Right ventricle myocardium superior (tissue), 1 donor: ENCODE data around the gene ITPR1. TPM values are rescaled to one million over a fixed set of nuclear protein-coding genes. Genes with fewer than 3 reads are reported as not detected.

ENCODE experiments used
- ATAC-seq: fragments of 200-7000 bp; cut with Tn5 transposase; one replicate; pipeline ENCODE4 v1.9.1; 2020; ENCODE audit warnings: mild to moderate bottlenecking; ENCODE audit not compliant: poor library complexity
- DNase-seq: peaks from one replicate; pipeline ENCODE4 v3.0.0-alpha.2; 2020
- intact Hi-C: fragments of 100-400 bp; cut with DNase I; formaldehyde crosslinking; loops from one replicate; pipeline ENCODE4 v1.11.2; 2022
- total RNA-seq: library from RNA; stranded (reverse); fragmentation: NEBNext Ultra II Directional; extraction: Animal tissue kit (Norgen Biotek cat#: 25700); gene quantifications from one replicate; pipeline ENCODE4 v1.2.1, GENCODE V29; 2021
- donor health status: DM: no; HTN: yes; CAD: no; lungs with severe emphysema.

Gene ITPR1
- total RNA-seq, 1 donor from 2014 or later = 17.1 TPM

DNA sequence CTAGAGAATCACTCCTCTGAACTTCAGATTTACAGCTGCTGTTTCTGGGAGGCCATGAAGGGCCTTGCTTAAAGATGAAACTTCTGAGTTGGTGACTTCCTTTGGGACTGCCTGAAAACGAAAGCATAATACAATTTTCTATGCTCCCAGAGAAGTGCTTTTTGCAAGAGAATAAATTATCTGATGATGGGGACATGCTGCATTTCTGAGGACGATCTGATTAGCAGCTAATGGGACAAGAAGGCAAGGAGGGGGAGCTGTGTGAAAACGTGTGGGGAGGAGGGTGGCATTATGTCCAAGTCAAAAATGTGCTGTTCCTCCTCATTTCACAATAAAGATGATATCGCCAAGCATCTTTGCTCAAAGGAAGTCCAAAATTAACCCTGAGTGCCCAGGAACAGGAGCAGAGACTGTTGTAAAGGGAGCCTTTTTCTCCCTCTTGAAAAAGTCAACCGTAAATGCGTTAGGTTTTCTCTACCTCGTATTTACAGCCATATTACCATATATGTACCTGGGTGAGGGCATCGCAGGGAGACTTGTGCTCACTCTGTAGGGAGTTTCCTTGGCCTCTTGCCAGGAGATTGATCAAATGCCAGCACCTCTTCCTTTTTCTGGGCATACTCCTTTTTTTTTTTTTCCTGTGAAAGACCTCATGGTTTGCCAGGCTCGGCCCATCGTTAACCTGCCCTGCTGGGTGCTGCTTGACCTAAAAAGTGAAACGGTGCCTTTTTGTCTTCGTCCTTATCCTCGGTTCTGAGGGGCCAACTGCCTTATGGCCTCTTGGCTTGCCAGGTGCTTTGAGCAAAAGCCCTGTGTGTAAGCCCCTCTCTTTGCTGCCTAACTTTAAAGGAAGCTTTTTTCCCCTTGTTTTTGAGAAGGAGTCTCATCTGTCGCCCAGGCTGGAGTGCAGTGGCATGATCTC lies 11.5 kb downstream of the ITPR1 start:
- intact Hi-C loops = no loop called here

DNA sequence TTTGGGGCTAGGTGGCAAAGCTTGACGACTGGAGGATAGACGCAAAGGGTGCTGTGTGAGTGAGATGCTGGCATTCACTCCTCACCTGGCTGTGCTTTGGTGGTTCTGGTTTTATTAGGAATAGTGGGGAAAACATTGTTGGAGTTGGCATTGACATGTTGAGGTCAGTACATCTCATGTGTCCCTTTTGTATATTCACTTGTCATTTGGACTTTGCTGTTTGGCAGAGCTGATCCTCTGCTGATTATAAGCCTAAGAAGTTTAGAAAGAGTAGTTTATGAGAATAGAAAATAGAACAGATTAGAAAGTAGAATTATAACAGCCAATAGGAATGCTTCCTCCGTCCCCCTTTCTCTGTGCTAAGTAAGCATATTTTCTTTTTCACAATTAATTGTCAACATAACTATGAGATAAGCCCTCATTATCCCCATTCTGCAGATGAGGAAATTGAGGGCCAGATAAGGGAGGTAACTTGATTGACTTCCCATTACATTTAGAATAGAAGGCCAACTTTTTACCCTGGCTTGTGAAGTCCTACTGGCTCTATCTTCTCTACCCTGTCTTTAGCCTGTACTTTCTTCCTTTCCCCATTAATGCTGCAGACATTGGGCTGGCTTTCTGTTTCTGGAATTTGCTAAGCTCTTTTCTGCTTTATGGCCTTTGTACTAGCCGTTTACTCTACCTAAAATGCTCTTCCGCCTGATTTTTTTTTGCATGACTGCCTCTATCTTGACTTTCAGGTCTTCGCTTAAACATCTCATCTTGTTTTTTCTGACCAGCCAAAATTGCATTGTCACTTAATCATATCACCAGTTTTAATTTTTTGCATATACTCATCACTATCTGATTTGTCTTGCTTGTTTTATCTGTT lies 12.8 kb downstream of the ITPR1 start:
- DNase-seq (no peak), ATAC-seq (no peak)

More for the DNA sequence above, 11.5 kb downstream of the ITPR1 start:
- DNase-seq (no peak), ATAC-seq (peak; percentile 51)

DNA sequence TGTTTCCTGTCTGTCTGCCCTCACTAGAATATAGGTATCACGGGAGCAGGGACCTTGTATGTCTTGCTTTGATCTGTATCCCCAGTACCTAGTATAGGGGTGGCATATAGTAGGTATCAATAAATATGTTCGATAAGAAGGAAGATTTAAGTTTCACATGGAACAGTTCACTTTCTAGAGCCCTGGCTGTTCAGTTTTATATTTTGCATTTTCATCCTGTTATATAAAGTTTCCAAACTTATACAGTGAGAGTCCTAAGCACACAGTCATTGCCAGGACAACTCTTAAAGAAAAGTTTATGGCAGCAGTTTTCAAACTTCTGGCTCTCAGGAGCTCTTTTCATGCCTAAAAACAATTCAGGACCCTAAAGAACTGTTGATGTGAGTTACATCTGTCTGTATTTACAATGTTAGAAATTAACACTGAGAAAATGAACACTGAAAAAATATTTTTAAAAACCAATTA lies 13.4 kb downstream of the ITPR1 start:
- ATAC-seq (no peak), DNase-seq (no peak)
- intact Hi-C loops = no loop called here

More for the DNA sequence above, 12.8 kb downstream of the ITPR1 start:
- intact Hi-C loops = no loop called here

DNA sequence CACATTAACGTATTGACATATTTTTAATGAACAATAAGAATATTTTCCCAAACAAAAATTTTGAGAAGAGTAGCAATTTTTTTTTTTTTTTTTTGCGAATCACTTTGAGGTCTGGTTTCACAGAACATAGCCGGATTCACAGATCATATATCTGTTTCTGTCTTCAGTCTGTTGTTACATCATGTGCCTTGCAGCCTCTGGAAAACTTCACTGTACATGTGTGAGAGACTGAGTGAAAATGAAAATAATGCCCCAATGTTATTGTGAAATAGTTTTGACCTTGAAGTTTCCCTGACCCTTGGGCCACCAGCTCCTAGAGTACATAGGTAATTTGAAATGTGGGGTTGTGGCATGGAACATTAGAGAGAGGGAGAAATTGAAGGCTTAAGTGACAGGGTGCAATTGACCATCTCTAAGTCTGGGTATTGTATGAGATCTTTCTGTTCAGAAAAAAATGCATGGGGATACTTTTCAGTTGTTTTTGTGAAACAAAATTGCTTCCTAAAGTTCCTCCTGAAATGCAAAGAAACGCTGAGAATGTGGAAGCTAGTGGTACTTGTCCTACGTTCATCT lies 14.0 kb downstream of the ITPR1 start:
- ATAC-seq (no peak), DNase-seq (no peak)
- intact Hi-C loops = no loop called here

DNA sequence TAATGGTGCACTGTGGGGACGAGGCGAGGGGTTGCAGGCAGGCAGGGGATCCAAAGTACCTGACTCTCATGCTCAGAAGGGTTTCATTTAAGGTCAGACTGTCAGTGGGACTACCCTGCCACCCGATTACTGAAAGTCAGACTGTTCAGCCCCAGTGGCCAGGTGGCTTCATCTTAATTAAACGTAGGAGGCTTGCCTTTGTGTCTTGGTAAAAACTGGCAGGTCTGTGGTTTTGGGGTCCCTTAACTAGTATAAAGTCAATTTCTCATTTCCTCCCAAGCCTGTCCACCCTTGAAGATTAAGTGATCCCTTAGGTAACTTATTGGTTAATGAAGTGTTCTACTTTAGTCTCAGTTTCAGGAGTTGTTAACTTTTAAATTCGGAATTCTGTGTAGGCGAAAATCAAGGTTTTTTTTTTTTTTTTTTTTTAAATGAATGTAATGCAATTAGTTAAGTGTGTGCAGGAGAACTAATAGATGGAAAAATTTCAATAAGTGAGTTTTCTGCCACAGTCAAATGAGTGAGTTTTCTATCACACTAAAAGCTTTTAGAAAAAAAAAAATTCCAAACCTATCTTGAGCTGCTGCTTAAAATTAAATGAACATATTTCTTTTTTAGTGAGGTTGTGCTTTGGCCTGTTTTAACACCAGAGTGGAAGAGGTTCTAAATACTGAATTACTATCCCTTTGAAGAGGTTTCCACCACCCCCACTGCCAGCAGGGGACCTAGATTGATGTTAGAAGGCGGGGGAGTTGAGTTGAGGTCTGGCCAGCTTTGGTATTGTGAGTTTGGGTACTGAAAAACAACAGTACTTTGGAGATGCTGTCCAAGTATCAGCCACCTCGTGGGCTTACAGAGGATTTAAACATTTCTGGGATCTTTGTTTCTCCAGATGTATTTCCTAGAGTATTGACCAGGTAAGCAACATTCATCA lies 15.2 kb downstream of the ITPR1 start:
- intact Hi-C loops = no loop called here
- ATAC-seq (no peak), DNase-seq (no peak)

DNA sequence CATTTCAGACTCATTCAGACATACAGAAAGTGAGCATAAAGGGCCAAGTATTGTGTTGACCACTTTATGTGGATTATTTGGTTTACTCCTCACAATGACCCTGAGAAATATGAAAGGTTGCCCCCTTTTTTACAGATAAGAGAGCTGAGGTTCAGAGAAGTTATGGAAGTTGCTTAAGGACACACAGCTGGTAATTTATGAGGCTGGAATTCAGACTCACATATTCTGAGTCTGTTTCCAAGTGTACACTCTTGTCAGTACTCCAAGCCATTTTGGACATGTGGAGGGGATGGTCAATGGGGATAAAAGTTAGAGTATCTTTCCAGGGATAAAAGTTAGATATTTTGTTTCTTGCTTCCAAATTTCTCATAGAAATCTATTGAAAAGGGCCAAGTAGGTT lies 15.9 kb downstream of the ITPR1 start:
- no peak for DNase-seq
- no peak for ATAC-seq
- intact Hi-C loops = no loop called here

DNA sequence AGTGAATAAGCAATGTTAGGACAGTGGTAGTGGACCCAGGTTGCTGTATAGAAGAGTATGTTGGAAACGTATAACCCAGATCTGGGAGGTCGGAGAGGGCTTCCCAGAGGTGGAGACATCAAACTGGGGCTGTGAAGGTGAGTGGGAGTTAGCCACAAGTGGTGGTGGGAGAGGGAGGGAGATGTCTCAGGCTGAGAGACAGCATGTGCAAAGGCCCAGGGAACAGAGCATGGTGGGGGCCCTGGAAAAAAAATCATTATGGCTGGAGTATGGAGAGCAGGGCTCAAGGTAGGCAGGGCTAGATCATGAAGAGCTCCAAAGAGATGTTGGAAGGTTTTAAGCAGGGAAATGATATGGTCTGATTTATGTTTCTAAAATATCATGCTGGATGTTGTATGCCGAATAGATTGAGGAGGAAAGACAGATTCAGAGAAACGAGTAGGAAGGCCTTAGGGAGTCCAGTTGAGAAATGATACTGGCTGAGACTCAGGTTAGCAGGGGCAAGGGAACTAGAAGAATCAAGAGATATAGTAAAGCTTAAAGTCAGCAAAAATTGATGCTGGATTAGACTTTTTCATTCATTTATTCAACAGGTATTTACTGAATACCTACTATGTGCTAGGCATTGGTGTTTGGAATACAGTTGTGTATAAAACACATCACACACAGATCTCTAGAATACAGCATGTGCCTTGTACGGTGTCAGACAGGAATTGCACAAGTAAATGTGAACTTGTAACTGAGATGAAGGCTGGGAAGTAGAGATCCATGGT lies 17.0 kb downstream of the ITPR1 start:
- DNase-seq = no peak
- intact Hi-C loops = no loop called here
- ATAC-seq = peak; percentile 40

DNA sequence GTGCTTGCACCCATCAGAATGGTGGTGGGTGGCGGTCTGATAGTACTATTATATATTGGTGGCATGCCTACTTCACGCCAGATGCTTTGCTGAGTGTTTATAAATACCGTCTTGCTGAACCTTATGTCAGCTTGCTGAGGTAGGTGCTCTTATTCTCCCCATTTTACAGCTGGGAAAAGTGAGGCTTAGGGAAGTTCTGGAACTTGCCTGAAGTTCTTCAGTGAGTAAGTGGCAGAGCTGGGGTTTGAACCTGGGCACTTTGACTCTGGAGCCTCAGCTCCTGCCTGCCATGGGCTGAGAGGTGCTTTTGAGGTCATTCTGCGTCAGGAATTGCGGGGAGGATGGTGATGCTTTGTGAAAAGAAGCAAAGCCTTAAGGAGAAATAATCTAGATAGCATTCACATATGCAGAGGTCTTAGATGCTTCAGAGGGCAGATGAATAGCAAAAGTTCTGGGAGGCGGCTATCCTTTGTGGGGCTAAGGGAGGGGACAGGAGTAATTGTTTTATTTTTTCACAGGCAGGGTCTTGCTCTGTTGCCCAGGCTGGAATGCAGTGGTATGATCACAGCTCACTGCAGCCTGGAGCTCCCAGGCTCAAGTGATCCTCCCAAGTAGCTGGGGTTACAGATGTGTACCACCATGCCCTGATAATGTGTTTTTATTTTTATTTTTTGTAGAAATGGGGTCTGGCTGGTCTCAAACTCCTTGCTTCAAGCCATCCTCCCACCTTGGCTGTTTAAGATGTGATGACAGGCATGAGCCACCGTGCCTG lies 18.5 kb downstream of the ITPR1 start:
- no peak for ATAC-seq
- intact Hi-C loops = no loop called here

DNA sequence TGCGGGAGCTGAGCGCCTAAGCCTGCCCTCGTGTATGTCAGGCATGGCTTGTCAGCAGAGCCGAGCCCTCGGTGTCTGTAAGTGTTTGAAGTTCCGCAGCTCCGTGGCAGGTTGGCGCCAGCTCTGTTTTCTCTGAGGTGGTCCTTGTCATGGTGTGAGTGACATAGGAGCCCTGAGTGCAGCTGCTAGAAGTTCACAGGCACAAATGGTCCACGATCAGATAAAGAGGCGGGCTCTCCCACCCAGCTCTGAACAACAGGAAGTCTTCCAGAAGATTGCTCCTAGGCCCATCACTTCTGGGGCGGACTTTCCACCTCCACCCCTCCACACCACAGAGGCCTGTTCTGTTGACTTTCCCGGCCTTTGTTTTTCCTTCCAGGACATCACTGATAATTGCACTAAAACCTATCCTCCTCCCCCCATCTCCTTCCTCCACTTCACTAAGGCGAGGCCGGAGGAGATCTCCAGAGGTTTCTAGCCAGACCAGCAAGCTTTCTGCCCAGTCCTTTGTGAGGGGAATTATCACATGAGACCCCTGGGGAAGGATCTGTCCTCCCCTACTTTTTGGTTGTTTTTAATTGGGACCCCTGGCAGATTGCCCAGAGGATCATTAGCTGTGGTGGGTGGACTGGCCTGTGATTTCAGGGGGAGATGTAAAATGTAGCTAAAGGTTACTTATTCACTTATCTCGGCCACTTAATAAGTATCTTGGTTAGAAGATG lies 19.9 kb downstream of the ITPR1 start:
- DNase-seq (no peak), ATAC-seq (peak; percentile 35)
- intact Hi-C loops = no loop called here

More for the DNA sequence above, 18.5 kb downstream of the ITPR1 start:
- no peak for DNase-seq

DNA sequence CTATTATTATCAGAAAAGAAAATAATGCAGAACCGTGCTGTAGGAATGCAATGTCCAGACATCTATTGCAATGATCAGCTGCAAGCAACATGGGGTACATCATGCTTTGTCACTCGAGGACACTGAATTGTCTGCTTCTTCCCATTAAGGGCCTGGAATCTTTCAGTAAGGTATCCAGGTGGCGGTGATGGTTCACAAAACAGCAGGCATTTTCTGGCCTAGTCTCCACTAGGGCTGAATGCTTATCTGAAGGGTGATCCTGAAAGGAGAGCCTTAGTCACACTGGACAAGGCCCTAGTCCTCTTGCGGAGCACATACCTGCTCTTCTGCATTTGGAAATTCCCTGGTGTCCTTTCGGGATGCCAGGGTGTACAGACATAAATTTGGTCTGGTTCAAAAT lies 21.2 kb downstream of the ITPR1 start:
- intact Hi-C loops = no loop called here
- ATAC-seq = no peak
- no peak for DNase-seq

DNA sequence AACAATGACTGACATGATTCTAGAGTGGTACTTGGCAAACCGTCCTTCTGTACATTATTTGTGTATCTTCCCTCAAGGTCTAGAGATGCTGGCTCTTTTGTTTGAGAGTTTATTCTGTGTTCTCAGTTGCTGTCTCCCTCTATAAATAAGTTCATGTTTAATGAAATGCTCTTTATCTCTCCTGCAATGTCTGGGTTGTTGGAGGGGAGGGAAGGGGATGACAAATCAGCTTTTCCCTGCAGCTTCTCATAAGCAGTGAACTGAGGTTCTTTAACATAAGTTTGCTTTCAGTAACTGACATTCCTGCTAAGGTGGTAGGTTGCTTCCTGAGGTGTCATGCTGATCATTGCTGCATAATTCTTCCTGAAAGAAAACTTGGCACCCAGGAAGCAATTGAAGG lies 21.8 kb downstream of the ITPR1 start:
- intact Hi-C loops = no loop called here
- no peak for DNase-seq
- ATAC-seq = no peak

DNA sequence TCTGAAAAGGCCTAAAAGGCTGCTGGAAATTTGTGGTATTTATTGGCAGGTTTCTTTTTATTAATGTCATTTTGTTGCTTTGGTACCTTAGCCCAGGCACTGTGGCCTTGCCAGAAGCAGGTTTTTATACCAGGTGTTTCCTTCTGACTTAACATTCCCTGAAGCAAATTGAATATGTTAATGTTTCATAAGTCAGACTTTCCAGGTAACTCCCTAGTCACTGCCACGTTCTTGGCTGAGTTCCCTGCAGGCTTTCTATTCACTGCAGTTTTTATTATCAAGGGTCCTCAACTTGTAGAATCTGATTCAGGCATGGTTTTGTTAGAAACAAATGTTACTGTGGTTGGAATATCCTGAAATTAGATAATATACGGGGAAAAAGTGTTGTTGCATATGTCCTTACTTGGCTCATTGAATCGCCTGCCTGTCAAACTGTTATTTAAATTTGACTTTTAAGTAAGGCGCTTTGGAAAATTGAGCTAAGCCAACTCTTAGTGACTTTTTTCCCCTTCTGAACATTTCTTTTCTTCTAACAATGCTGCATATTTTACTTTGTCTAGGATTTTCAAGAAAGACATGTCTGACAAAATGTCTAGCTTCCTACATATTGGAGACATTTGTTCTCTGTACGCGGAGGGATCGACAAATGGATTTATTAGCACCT lies 22.9 kb downstream of the ITPR1 start:
- intact Hi-C loops = no loop called here
- no peak for DNase-seq
- ATAC-seq = no peak

DNA sequence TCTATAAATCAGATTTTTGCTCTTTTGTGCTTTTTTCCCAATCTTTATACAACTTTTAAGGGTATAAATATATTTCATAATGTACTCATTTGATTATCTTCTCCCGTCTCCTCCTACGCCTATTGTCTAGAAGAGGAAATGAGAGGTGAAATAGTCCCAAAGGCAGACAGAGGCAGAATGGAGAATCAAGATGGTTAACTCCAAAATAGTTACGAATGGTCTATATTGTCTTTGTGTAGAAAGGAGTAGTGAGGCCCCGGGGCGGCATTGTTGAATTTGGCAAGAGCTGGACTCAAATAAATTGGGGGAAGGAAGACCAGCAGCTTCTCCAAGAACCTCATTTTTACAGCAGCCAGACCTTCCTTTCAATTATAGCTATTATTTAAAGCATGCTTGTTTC lies 23.9 kb downstream of the ITPR1 start:
- intact Hi-C loops = no loop called here
- no peak for ATAC-seq
- DNase-seq = no peak

DNA sequence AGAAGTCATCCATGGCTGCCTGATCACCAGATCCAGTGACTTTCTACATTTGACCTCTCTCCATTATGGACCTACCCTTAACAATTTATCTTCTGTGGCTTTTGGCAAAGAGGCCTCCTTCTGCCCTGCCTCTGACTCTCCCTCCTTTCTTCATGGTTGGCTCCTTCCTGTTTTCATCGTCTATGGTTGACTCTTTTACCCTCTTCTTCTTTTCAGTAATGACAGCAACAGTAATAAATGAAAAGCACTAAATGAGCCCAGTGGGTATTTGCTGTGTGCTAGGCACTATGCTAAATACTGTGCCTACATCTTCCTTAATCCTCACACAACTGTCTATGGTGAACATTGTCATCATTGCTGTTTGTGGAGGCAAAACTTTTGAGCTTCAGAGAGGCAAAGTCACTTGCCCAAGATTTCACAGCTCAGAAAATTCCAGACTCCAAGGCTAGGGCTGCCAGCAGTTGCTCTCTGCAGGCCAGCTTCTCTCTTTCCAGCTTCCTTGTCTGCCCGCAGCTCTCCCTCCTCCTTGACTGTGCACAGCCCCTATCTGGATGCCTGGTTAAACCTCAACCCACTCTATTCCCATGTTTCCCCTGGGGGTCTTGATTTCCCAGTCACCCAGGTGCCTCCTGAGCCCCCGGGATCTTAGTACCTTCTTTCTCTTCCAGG lies 24.6 kb downstream of the ITPR1 start:
- intact Hi-C loops = no loop called here
- no peak for DNase-seq
- no peak for ATAC-seq
